ENCODE data around the gene LCOR.

Gene LCOR

GRCh38 chr10:96890580-96890979 is 58.5 kb downstream of the LCOR start:
- DNase-seq = no peak

GRCh38 chr10:96891840-96892239 is 59.7 kb downstream of the LCOR start:
- DNase-seq = no peak

- DNase-seq = no peak
These were observed 63.7 kb downstream of the LCOR start for GRCh38 chr10:96895662-96896424.

GRCh38 chr10:96896884-96897589 is 64.9 kb downstream of the LCOR start:
- no peak for DNase-seq

- no peak for DNase-seq
These were observed 70.0 kb downstream of the LCOR start for GRCh38 chr10:96902117-96902516.

GRCh38 chr10:96902731-96903358 is 70.7 kb downstream of the LCOR start:
- DNase-seq = no peak

GRCh38 chr10:96904648-96905047 is 72.5 kb downstream of the LCOR start:
- no peak for DNase-seq

- no peak for DNase-seq
These were observed 74.8 kb downstream of the LCOR start for GRCh38 chr10:96906864-96907263.

- peak; percentile 51 for DNase-seq
These were observed 78.6 kb downstream of the LCOR start for GRCh38 chr10:96910488-96911395.

GRCh38 chr10:96912405-96912804 is 80.3 kb downstream of the LCOR start:
- DNase-seq = no peak

GRCh38 chr10:96913906-96914305 is 81.8 kb downstream of the LCOR start:
- DNase-seq = no peak

- DNase-seq = no peak
These were observed 85.5 kb downstream of the LCOR start for GRCh38 chr10:96917628-96918027.

- no peak for DNase-seq
These were observed 86.3 kb downstream of the LCOR start for GRCh38 chr10:96918214-96919002.

- no peak for DNase-seq
These were observed 87.8 kb downstream of the LCOR start for GRCh38 chr10:96919785-96920430.

GRCh38 chr10:96921655-96922054 is 89.6 kb downstream of the LCOR start:
- no peak for DNase-seq

GRCh38 chr10:96922978-96923948 is 91.2 kb downstream of the LCOR start:
- no peak for DNase-seq

- DNase-seq = no peak
These were observed 92.8 kb downstream of the LCOR start for GRCh38 chr10:96924861-96925260.

GRCh38 chr10:96930469-96930868 is 98.4 kb downstream of the LCOR start:
- no peak for DNase-seq

- DNase-seq = no peak
These were observed 103.0 kb downstream of the LCOR start for GRCh38 chr10:96935148-96935547.

GRCh38 chr10:96935810-96936209 is 103.7 kb downstream of the LCOR start:
- DNase-seq = no peak
